A549 (cell line): ENCODE data around the gene RPS13. TPM values are rescaled to one million over a fixed set of nuclear protein-coding genes. Genes with fewer than 3 reads are reported as not detected.

ENCODE experiments used
- ATAC-seq, 2 experiments: fragments of 200-7000 bp in 1 of 2; fragments of >200 bp in 1 of 2; cut with Nextera tagmentation in 1 of 2; cut with Tn5 transposase in 1 of 2; 3 replicates each; pipeline versions ENCODE4 v1.8.0 to v1.9.1; 2018 to 2020; ENCODE audit warnings: mild to moderate bottlenecking in 1 of 2, moderate library complexity in 1 of 2
- CTCF ChIA-PET: fragments of 300-600 bp; sonication (Branson Sonifier 250); formaldehyde crosslinking; extraction: SDS; loops from one replicate; lab custom pipeline; 2021; ENCODE audit warnings: antibody characterized with exemption, inconsistent platforms; lab: Yijun Ruan, JAX
- POLR2A ChIA-PET: fragments of 350-600 bp; formaldehyde crosslinking; extraction: SDS; loops from one replicate; lab custom pipeline; 2021; ENCODE audit warnings: antibody characterized with exemption, inconsistent platforms; lab: Yijun Ruan, JAX
- DNase-seq, 2 experiments: peaks; one replicate each; pipeline versions ENCODE4 v3.0.0 to v3.0.0-alpha.2; 2011 to 2016; ENCODE audit warnings: low read depth in 1 of 2, low spot score in 1 of 2
- FAIRE-seq: peaks from 2 replicates; lab custom pipeline; 2011; peaks lifted over from hg19 to GRCh38; lab: Jason Lieb, UNC
- H3K27ac ChIP-seq, 2 experiments: fragments of >200 bp; sonication (Bioruptor Twin); formaldehyde crosslinking; 3 replicates each; pipeline ENCODE4 v1.5.1; 2016 to 2017
- H3K4me1 ChIP-seq: fragments of >200 bp; sonication (Bioruptor Twin); formaldehyde crosslinking; 3 replicates; pipeline ENCODE4 v1.6.1; 2016
- H3K4me2 ChIP-seq: fragments of >200 bp; sonication (Bioruptor Twin); formaldehyde crosslinking; 3 replicates; pipeline ENCODE4 v1.6.1; 2016
- H3K4me3 ChIP-seq: fragments of >200 bp; sonication (Bioruptor Twin); formaldehyde crosslinking; 3 replicates; pipeline ENCODE4 v1.5.1; 2016
- H3K9me3 ChIP-seq: fragments of >200 bp; sonication (Bioruptor Twin); formaldehyde crosslinking; 3 replicates; pipeline ENCODE4 v1.6.1; 2016
- ATOH8 ChIP-seq: fragments of 250-450 bp; sonication (Bioruptor Pico); IDR thresholded peaks from 2 replicates; pipeline ENCODE4 v1.5.0; 2020; ENCODE audit warnings: low read depth, mild to moderate bottlenecking, moderate library complexity
- BCL3 ChIP-seq: fragments of >200 bp; sonication (Bioruptor Twin); formaldehyde crosslinking; IDR thresholded peaks from 3 replicates; pipeline ENCODE4 v1.6.1; 2016
- CBX8 ChIP-seq: fragments of 200-600 bp; sonication (generic); IDR thresholded peaks from 2 replicates; pipeline ENCODE4 v1.6.1; 2016
- CEBPB ChIP-seq, 2 experiments: fragments of >200 bp in 1 of 2; sonication (Bioruptor Twin) in 1 of 2; formaldehyde crosslinking in 1 of 2; IDR thresholded peaks; 2 replicates each; pipeline ENCODE4 v1.6.1; 2012 to 2016
- ESRRA ChIP-seq: fragments of 150-350 bp; IDR thresholded peaks from 2 replicates; pipeline ENCODE4 v1.6.1; 2014; ENCODE audit warnings: mild to moderate bottlenecking, low read length, borderline replicate concordance
- FOSL2 ChIP-seq, 2 experiments: fragments of 450-650 bp in 1 of 2; fragments of >200 bp in 1 of 2; sonication (Bioruptor Twin) in 1 of 2; formaldehyde crosslinking; IDR thresholded peaks; 2 replicates each; pipeline versions ENCODE4 v1.5.0 to v1.6.1; 2016 to 2020; ENCODE audit warnings: mild to moderate bottlenecking in 1 of 2, moderate library complexity in 1 of 2
- HES2 ChIP-seq: fragments of >200 bp; sonication (Bioruptor Twin); formaldehyde crosslinking; IDR thresholded peaks from 2 replicates; pipeline ENCODE4 v1.6.1; 2016
- HEYL ChIP-seq: fragments of 250-450 bp; sonication (Bioruptor Pico); IDR thresholded peaks from 2 replicates; pipeline ENCODE4 v1.8.0; 2021; ENCODE audit warnings: mild to moderate bottlenecking, moderate library complexity
- HOXA7 ChIP-seq: fragments of 250-450 bp; sonication (Bioruptor Pico); IDR thresholded peaks from 2 replicates; pipeline ENCODE4 v1.5.0; 2020; ENCODE audit warnings: mild to moderate bottlenecking, moderate library complexity
- MAFK ChIP-seq: fragments of 450-650 bp; IDR thresholded peaks from 2 replicates; pipeline ENCODE4 v1.6.1; 2014; ENCODE audit not compliant: partially characterized antibody
- MAZ ChIP-seq: fragments of 150-350 bp; IDR thresholded peaks from 2 replicates; pipeline ENCODE4 v1.6.1; 2014; ENCODE audit warnings: antibody characterized with exemption, low read depth, low read length, borderline replicate concordance
- NR3C1 ChIP-seq: fragments of >200 bp; sonication (Bioruptor Twin); formaldehyde crosslinking; IDR thresholded peaks from 3 replicates; pipeline ENCODE4 v1.6.1; 2017
- PBX3 ChIP-seq: IDR thresholded peaks from 2 replicates; pipeline ENCODE4 v1.6.1; 2012
- RARB ChIP-seq: fragments of 250-450 bp; sonication (Bioruptor Pico); IDR thresholded peaks from 2 replicates; pipeline ENCODE4 v1.8.0; 2021; ENCODE audit warnings: mild to moderate bottlenecking, moderate library complexity
- SREBF2 ChIP-seq: fragments of 450-650 bp; IDR thresholded peaks from 2 replicates; pipeline ENCODE4 v1.6.1; 2014; ENCODE audit warnings: mild to moderate bottlenecking, moderate library complexity
- TP53 ChIP-seq: fragments of 250-450 bp; sonication (Bioruptor Pico); IDR thresholded peaks from 2 replicates; pipeline ENCODE4 v1.5.0; 2021; ENCODE audit warnings: mild to moderate bottlenecking, moderate library complexity
- USF2 ChIP-seq: fragments of 450-650 bp; IDR thresholded peaks from 2 replicates; pipeline ENCODE4 v1.6.1; 2014; ENCODE audit warnings: antibody characterized with exemption
- ZC3H11A ChIP-seq: fragments of 450-650 bp; IDR thresholded peaks from 2 replicates; pipeline ENCODE4 v1.6.1; 2014; ENCODE audit warnings: antibody characterized with exemption, mild to moderate bottlenecking
- ZFP36 ChIP-seq: fragments of 450-650 bp; IDR thresholded peaks from 2 replicates; pipeline ENCODE4 v1.6.1; 2014; ENCODE audit warnings: borderline replicate concordance; ENCODE audit not compliant: partially characterized antibody
- ZSCAN20 ChIP-seq: fragments of 250-450 bp; sonication (Bioruptor Pico); IDR thresholded peaks from 2 replicates; pipeline ENCODE4 v1.8.0; 2022; ENCODE audit warnings: mild to moderate bottlenecking, moderate library complexity
- WGBS: methylation state at CpG from one replicate; pipeline ENCODE4 v1.1.6; 2017; ENCODE audit errors: missing lambda C conversion rate; 5-methylcytosine and 5-hydroxymethylcytosine counted together
- polyA plus RNA-seq, 4 experiments: library from polyadenylated mRNA; depleted of rRNA in 3 of 4; stranded (reverse); fragments of >200 nt; fragmentation: RNase III in 1 of 4; extraction: RNeasy Plus Mini Kit Qiagen cat#74134 plus additional on column Dnase treatment in 1 of 4; gene quantifications; 2 replicates in 3 of 4; 3 replicates in 1 of 4; pipeline ENCODE4 v1.2.3, GENCODE V29; 2011 to 2017

Gene RPS13
- polyA plus RNA-seq, 2 of the 4 experiments (the other 2 are of a cell fraction) = 943 to 2,182 TPM

GRCh38 chr11:17077240-17077519 lies 287 bp downstream of the RPS13 start:
- CTCF ChIA-PET = interaction anchor here (3.5 kb wide), 1 partner anchor 13 kb away, joined by 23 read pairs; no protein-coding TSS in a partner anchor
- peak in 1 of 2 experiments; percentile 15 for DNase-seq
- WGBS = 2% methylated on average over 19 of the region's 20 CpGs
- Histone ChIP-seq H3K4me3 (peak overlapping the region; percentile 95), H3K27ac (peak overlapping the region; percentile 96 to 99), H3K9me3 (no peaks in the 10 kb centered on the region), H3K4me2 (peak overlapping the region; percentile 94), H3K4me1 (peaks cover 26% of the 10 kb centered on the region)
- TF ChIP-seq RARB (CRISPR knock-in tag) (no peak), TP53 (CRISPR knock-in tag) (peak; percentile 44; the same call in 1 of the 2 replicates)
- no peak for FAIRE-seq
- peak in 1 of 2 experiments; percentile 30; a peak in 3 of 6 replicates for ATAC-seq
- POLR2A ChIA-PET = interaction anchor here (0.6 to 3.5 kb wide), 15 partner anchors 10 to 1619 kb away, joined by 3 to 37 read pairs (median 5); partner anchors contain the start of genes PIK3C2A and PLEKHA7

GRCh38 chr11:17076517-17077239 lies 789 bp downstream of the RPS13 start:
- TF ChIP-seq TP53 (CRISPR knock-in tag) (no peak), BCL3 (no peak), HEYL (CRISPR knock-in tag) (no peak), MAZ (no peak), NR3C1 (no peak), RARB (CRISPR knock-in tag) (no peak), ZSCAN20 (CRISPR knock-in tag) (no peak), PBX3 (no peak), MAFK (no peak), CEBPB (IDR thresholded peaks at IDR 0.05) (no peak), FOSL2 (IDR thresholded peaks at IDR 0.05) (no peak), FOSL2 (CRISPR knock-in tag; IDR thresholded peaks at IDR 0.05) (no peak), ATOH8 (CRISPR knock-in tag) (no peak), ZFP36 (no peak), SREBF2 (no peak), ZC3H11A (no peak), USF2 (no peak), ESRRA (no peak), HES2 (no peak), HOXA7 (CRISPR knock-in tag) (no peak), CBX8 (no peak)
- H3K4me3 ChIP-seq = peak overlapping the region; percentile 95
- peak overlapping the region; percentile 94 for H3K4me2 ChIP-seq
- ATAC-seq (no peak), DNase-seq (no peak), FAIRE-seq (no peak)
- ChIA-PET CTCF (interaction anchor here (3.5 kb wide), 1 partner anchor 13 kb away, joined by 23 read pairs; no protein-coding TSS in a partner anchor), POLR2A (interaction anchor here (1.0 to 3.5 kb wide), 7 partner anchors 10 to 152 kb away, joined by 3 to 37 read pairs (median 7); partner anchors contain the start of genes PIK3C2A and PLEKHA7)
- WGBS = 9% methylated on average over 15 of the region's 15 CpGs
- no peaks in the 10 kb centered on the region for H3K9me3 ChIP-seq
- H3K27ac ChIP-seq = peak overlapping the region; percentile 96 to 99
- peaks cover 26% of the 10 kb centered on the region for H3K4me1 ChIP-seq
